Measurements from ENCODE around the gene C9orf50. TPM values are rescaled to one million over a fixed set of nuclear protein-coding genes. Genes with fewer than 3 reads are reported as not detected.
"Not testable (repeated sequence)": the region's sequence is repeated elsewhere in the genome, so short reads cannot be mapped to it uniquely, and the experiment has no call there.

The C9orf50 gene
- total RNA-seq, 3 donors from 2014 or later (not counting 1 experiment from before 2014, with no cell fraction given): not detected

DNA sequence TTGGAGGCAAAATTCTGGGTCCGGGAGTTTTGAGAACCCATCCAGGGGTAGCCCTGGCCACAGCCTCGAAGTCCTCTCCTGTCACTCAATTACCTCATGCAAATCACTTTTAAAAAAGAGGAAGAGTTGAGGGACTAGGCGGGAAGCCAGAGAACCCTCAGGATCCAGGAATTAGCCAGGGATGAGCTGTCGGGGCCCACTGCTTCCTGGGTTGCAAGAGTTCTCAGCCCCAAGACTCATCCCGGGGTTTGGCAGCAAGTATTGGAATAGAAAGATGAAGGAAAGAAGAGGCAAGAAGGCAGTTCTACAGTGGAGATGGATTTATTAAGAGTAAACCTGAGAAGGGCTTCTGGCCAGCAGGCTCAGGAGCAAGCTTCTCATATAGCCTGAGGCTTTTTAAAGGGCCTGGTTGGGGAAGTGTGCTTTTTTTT, 25.6 kb downstream of the C9orf50 start:
- Mint-ChIP-seq H3K27ac (no peak overlapping the region), H3K36me3 (no peaks in the 10 kb centered on the region), H3K27me3 (ENCODE audit: low read depth in 2 of 2) (peaks cover 29 to 32% of the 10 kb centered on the region in 2 donors), H3K4me3 (peak overlapping the region; percentile 10), H3K4me1 (peaks cover 5 to 30% of the 10 kb centered on the region in 2 donors), H3K9me3 (no peaks in the 10 kb centered on the region)
- ATAC-seq (no peak), DNase-seq (no peak)
- WGBS (ENCODE audit: insufficient coverage): 76% methylated on average over 4 of the region's 5 CpGs
- Histone ChIP-seq H3K4me1 (ENCODE audit: control insufficient read depth, insufficient read depth, low read length) (peaks cover 34% of the 10 kb centered on the region), H3K9me3 (ENCODE audit: control insufficient read depth, insufficient read depth, low read length) (no peaks in the 10 kb centered on the region), H3K27me3 (ENCODE audit: control insufficient read depth, insufficient read depth, low read length) (peaks cover 10% of the 10 kb centered on the region), H3K36me3 (ENCODE audit: control insufficient read depth, insufficient read depth, low read length) (no peaks in the 10 kb centered on the region), H3K27ac (ENCODE audit: low read length) (no peak overlapping the region), H3K4me3 (ENCODE audit: low read length) (no peak overlapping the region)
- TF ChIP-seq, protein P1, sequence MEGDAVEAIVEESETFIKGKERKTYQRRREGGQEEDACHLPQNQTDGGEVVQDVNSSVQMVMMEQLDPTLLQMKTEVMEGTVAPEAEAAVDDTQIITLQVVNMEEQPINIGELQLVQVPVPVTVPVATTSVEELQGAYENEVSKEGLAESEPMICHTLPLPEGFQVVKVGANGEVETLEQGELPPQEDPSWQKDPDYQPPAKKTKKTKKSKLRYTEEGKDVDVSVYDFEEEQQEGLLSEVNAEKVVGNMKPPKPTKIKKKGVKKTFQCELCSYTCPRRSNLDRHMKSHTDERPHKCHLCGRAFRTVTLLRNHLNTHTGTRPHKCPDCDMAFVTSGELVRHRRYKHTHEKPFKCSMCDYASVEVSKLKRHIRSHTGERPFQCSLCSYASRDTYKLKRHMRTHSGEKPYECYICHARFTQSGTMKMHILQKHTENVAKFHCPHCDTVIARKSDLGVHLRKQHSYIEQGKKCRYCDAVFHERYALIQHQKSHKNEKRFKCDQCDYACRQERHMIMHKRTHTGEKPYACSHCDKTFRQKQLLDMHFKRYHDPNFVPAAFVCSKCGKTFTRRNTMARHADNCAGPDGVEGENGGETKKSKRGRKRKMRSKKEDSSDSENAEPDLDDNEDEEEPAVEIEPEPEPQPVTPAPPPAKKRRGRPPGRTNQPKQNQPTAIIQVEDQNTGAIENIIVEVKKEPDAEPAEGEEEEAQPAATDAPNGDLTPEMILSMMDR (IDR thresholded peaks at IDR 0.05): no peak
- intact Hi-C loops (cut with micrococcal nuclease): no loop called here

DNA sequence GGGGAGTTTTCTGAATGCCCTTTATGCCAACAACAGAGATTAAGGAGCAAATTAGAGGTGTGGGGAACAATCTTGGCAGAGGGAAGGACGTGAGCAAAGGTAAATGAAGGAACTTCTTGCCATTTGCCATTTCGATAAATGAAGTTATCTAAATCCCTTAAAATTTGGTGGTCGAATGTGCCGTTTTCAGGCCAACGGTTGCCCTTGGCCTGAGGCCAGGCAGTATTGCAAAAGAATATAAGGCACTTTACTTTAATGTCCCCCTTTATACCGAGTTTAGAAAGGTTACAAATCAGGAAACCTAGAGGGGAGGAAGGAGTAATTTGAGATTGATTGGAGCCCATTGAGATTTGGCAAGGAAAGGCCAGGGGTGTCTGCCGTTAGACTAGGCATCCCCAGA, 26.3 kb downstream of the C9orf50 start:
- TF ChIP-seq, protein P1 (IDR thresholded peaks at IDR 0.05): no peak
- no peaks in the 10 kb centered on the region for H3K9me3 ChIP-seq (ENCODE audit: control insufficient read depth, insufficient read depth, low read length)
- peaks cover 32 to 35% of the 10 kb centered on the region in 2 donors for H3K27me3 Mint-ChIP-seq (ENCODE audit: low read depth in 2 of 2)
- H3K27ac ChIP-seq (ENCODE audit: low read length): no peak overlapping the region
- no peak overlapping the region for H3K4me3 Mint-ChIP-seq
- peaks cover 34% of the 10 kb centered on the region for H3K4me1 ChIP-seq (ENCODE audit: control insufficient read depth, insufficient read depth, low read length)
- peaks cover 10% of the 10 kb centered on the region for H3K27me3 ChIP-seq (ENCODE audit: control insufficient read depth, insufficient read depth, low read length)
- DNase-seq: no peak
- H3K36me3 Mint-ChIP-seq: no peaks in the 10 kb centered on the region
- no peaks in the 10 kb centered on the region for H3K36me3 ChIP-seq (ENCODE audit: control insufficient read depth, insufficient read depth, low read length)
- peaks cover 5 to 30% of the 10 kb centered on the region in 2 donors for H3K4me1 Mint-ChIP-seq
- 68% methylated on average over 7 of the region's 7 CpGs for WGBS (ENCODE audit: insufficient coverage)
- intact Hi-C loops (cut with micrococcal nuclease): no loop called here
- no peaks in the 10 kb centered on the region for H3K9me3 Mint-ChIP-seq
- ATAC-seq: no peak
- H3K27ac Mint-ChIP-seq: no peak overlapping the region
- no peak overlapping the region for H3K4me3 ChIP-seq (ENCODE audit: low read length)

DNA sequence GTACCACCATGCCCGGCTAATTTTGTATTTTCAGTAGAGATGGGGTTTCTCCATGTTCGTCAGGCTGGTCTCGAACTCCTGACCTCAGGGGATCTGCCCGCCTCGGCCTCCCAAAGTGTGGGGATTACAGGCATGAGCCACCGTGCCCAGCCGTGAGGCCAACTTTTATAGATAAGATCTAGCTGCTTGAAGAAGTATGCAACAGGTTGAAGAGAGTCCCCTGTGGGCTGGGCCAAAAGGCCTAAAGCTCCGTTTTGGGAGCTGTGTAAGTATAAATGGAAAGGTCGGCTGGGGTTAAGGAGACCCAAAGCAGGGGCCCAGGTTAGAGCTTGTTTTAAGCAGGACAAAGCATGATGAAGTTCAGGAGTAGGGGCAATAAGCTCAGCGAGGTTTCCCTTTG, 28.1 kb downstream of the C9orf50 start:
- H3K27me3 ChIP-seq (ENCODE audit: control insufficient read depth, insufficient read depth, low read length); DNase-seq; H3K27ac ChIP-seq (ENCODE audit: low read length); H3K36me3 ChIP-seq (ENCODE audit: control insufficient read depth, insufficient read depth, low read length); H3K9me3 ChIP-seq (ENCODE audit: control insufficient read depth, insufficient read depth, low read length); H3K4me3 ChIP-seq (ENCODE audit: low read length); H3K9me3 Mint-ChIP-seq; H3K36me3 Mint-ChIP-seq; H3K4me3 Mint-ChIP-seq; ATAC-seq; intact Hi-C loops (cut with micrococcal nuclease); H3K27ac Mint-ChIP-seq: not testable (repeated sequence)
- peaks cover 24% of the 10 kb centered on the region for H3K4me1 ChIP-seq (ENCODE audit: control insufficient read depth, insufficient read depth, low read length)
- WGBS (ENCODE audit: insufficient coverage): 89% methylated on average over 10 of the region's 10 CpGs
- Mint-ChIP-seq H3K27me3 (ENCODE audit: low read depth in 2 of 2) (peaks cover 26 to 30% of the 10 kb centered on the region in 2 donors), H3K4me1 (peaks cover 0 to 20% of the 10 kb centered on the region in 2 donors)

DNA sequence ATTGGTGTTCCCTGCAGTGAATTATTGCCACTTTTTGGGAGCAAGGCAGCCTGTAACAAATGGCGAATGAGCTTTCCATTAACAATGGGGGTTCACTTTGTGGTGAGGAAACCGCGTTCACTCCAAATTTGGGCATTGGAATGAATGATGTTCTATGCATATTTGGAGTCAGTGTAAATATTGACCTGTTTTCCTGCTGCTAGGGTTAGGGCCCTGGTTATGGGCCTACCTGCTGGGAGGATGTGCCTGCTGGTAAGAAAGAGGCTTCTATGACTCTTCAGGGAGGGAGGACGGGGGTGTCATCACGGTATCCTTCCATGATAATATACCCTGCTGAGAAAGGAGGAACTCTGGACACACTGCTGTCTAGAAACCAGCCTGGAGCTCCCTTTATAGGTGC, 29.0 kb downstream of the C9orf50 start:
- H3K4me3 Mint-ChIP-seq: no peak overlapping the region
- Histone ChIP-seq H3K4me3 (ENCODE audit: low read length) (no peak overlapping the region), H3K36me3 (ENCODE audit: control insufficient read depth, insufficient read depth, low read length) (no peaks in the 10 kb centered on the region), H3K9me3 (ENCODE audit: control insufficient read depth, insufficient read depth, low read length) (no peaks in the 10 kb centered on the region), H3K4me1 (ENCODE audit: control insufficient read depth, insufficient read depth, low read length) (peaks cover 21% of the 10 kb centered on the region), H3K27ac (ENCODE audit: low read length) (no peak overlapping the region), H3K27me3 (ENCODE audit: control insufficient read depth, insufficient read depth, low read length) (no peaks in the 10 kb centered on the region)
- ATAC-seq: no peak
- TF ChIP-seq, protein P1 (IDR thresholded peaks at IDR 0.05): no peak
- DNase-seq: no peak
- peaks cover 0 to 20% of the 10 kb centered on the region in 2 donors for H3K4me1 Mint-ChIP-seq
- H3K27ac Mint-ChIP-seq: no peak overlapping the region
- no peaks in the 10 kb centered on the region for H3K9me3 Mint-ChIP-seq
- H3K27me3 Mint-ChIP-seq (ENCODE audit: low read depth in 2 of 2): peaks cover 26 to 30% of the 10 kb centered on the region in 2 donors
- 94% methylated on average over 5 of the region's 5 CpGs for WGBS (ENCODE audit: insufficient coverage)
- intact Hi-C loops (cut with micrococcal nuclease): no loop called here
- H3K36me3 Mint-ChIP-seq: no peaks in the 10 kb centered on the region
